HG02938 (cell line): ENCODE measurements around the gene CD79B.
"Not testable (repeated sequence)": the region's sequence is repeated elsewhere in the genome, so short reads cannot be mapped to it uniquely, and the experiment has no call there.

Source experiments
- ATAC-seq: cut with Tn5 transposase; IDR thresholded peaks from one replicate; pipeline ENCODE4 v1.9.1; 2021; ENCODE audit warnings: mild to moderate bottlenecking, moderate library complexity; ENCODE audit not compliant: unreplicated experiment

The CD79B gene

DNA sequence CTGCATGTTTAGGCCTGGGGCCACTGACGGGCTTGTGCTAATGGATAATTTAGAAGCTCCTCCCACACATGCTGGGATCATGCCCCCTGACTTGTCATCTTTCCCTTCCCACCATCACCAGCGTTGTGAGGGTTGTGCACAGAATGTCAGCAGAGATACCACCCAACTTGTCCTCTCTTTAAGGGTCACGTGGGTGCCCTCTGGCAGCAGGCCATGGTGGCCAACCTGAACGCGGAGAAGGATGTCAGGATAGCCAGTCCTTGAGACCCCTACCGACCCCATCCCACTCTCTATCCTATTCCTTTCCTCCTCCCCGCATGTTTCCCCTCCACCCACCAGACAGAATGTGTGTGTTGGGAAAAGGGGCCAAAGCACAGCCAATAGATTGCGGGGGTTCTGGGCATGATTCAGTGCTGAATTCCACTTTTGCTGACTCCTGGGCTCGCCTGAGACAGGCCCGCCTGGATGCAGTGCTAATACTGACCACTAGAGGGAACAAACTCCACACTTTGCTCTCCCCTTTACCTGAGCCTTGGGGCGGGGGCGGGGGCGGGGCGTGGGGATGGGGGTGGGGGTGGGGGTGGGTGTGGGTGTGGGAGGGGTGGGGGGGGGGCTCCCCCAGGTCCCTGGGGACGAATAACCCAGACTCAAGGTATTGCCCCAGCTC is 50.1 kb downstream of the CD79B start, which contains the start of gene GH2:
GH2 (minus strand) TSS at position 10 of the 667 bp plus-strand sequence. CDS start 143 bp downstream, outside the sequence.
- no peak for ATAC-seq

DNA sequence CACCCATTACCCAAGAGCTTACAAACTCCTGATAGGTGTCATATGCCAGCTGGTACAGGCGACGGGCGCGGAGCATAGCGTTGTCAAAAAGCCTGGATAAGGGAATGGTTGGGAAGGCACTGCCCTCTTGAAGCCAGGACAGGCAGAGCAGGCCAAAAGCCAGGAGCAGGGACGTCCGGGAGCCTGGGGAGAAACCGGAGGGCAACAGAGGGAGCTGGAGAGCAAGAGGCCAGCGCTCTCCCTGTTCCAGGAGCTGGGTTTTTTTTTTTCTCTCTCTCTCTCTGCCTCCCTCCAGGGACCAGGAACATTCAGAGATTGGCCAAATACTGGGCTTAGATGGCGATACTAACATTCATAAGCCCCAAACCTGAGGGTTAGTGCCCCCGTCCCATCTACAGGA is 50.8 kb downstream of the CD79B start:
- not testable (repeated sequence) for ATAC-seq

DNA sequence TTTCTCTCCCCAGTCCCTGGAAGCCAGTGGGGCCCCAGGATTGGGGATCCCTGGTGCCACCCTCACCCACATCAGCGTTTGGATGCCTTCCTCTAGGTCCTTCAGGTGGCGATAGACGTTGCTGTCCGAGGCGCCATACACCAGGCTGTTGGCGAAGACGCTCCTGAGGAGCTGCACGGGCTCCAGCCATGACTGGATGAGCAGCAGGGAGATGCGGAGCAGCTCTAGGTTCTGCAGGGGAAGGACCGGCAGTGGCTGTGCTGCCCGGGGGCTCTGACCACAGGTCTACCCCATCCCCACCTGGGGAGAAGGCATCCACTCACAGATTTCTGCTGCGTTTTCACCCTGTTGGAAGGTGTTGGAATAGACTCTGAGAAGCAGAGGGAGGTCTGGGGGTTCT is 51.4 kb downstream of the CD79B start:
- no peak for ATAC-seq
